HPDE6-E6E7 (cell line): ENCODE data around the gene PVRIG.
"Not testable (repeated sequence)": the region's sequence is repeated elsewhere in the genome, so short reads cannot be mapped to it uniquely, and the experiment has no call there.

Experiments used
- DNase-seq: peaks from one replicate; pipeline ENCODE4 v3.0.0; 2011; ENCODE audit warnings: missing footprints; ENCODE audit errors: extremely low spot score

PVRIG gene

GRCh38 chr7:100195222-100195621 lies 24.5 kb upstream of the PVRIG start:
- DNase-seq: no peak

- not testable (repeated sequence) for DNase-seq
Observed at GRCh38 chr7:100195901-100196322, 23.8 kb upstream of the PVRIG start.

GRCh38 chr7:100198266-100198665 lies 21.5 kb upstream of the PVRIG start:
- DNase-seq: no peak

- no peak for DNase-seq
Observed at GRCh38 chr7:100200693-100201092, 19.1 kb upstream of the PVRIG start.

- DNase-seq: no peak
Observed at GRCh38 chr7:100204454-100204853, 15.3 kb upstream of the PVRIG start.

- DNase-seq: no peak
Observed at GRCh38 chr7:100208911-100209408, 10.8 kb upstream of the PVRIG start.

GRCh38 chr7:100209493-100209892 lies 10.3 kb upstream of the PVRIG start:
- no peak for DNase-seq

GRCh38 chr7:100210805-100211204 lies 8.9 kb upstream of the PVRIG start:
- DNase-seq: no peak

- no peak for DNase-seq
Observed at GRCh38 chr7:100211342-100211780, 8.4 kb upstream of the PVRIG start.

- DNase-seq: no peak
Observed at GRCh38 chr7:100212631-100213286, 7.0 kb upstream of the PVRIG start.

- DNase-seq: no peak
Observed at GRCh38 chr7:100213672-100214071, 6.1 kb upstream of the PVRIG start.

GRCh38 chr7:100214356-100214755 lies 5.4 kb upstream of the PVRIG start:
- DNase-seq: not testable (repeated sequence)

- no peak for DNase-seq
Observed at GRCh38 chr7:100215895-100216294, 3.9 kb upstream of the PVRIG start.

GRCh38 chr7:100217934-100218333 lies 1.8 kb upstream of the PVRIG start:
- not testable (repeated sequence) for DNase-seq

GRCh38 chr7:100219271-100219737 lies 445 bp upstream of the PVRIG start:
- no peak for DNase-seq

GRCh38 chr7:100220586-100221230 lies 959 bp downstream of the PVRIG start:
- DNase-seq: no peak

GRCh38 chr7:100221231-100221718 lies 1.5 kb downstream of the PVRIG start:
- no peak for DNase-seq

- DNase-seq: no peak
Observed at GRCh38 chr7:100221767-100222444, 2.2 kb downstream of the PVRIG start.

GRCh38 chr7:100222445-100223132 lies 2.8 kb downstream of the PVRIG start:
- no peak for DNase-seq

GRCh38 chr7:100223376-100223927 lies 3.7 kb downstream of the PVRIG start:
- not testable (repeated sequence) for DNase-seq

- not testable (repeated sequence) for DNase-seq
Observed at GRCh38 chr7:100224891-100225290, 5.1 kb downstream of the PVRIG start.
